ENCODE measurements around the gene BLTP2. TPM values are rescaled to one million over a fixed set of nuclear protein-coding genes. Genes with fewer than 3 reads are reported as not detected.

Gene BLTP2
- polyA plus RNA-seq, 1 of the 3 experiments (the other 2 are of a cell fraction) = 46.4 TPM

- no peaks in the 10 kb centered on the region for H3K9me3 ChIP-seq
- CTCF ChIA-PET = interaction anchor here (1.0 to 2.6 kb wide), 4 partner anchors 28 to 122 kb away, joined by 3 to 10 read pairs (median 3); partner anchors contain the start of gene BLTP2
- peaks cover 59 to 85% of the 10 kb centered on the region in 2 experiments for H3K36me3 ChIP-seq (replicated peaks in 1 of 2; ENCODE audit: control insufficient read depth in 1 of 2, insufficient read depth in 2 of 2, low read length in 1 of 2)
Measured at GRCh38 chr17:28616281-28616680, 28.7 kb downstream of the BLTP2 start.

More at GRCh38 chr17:28616281-28616680, 28.7 kb downstream of the BLTP2 start:
- no peak overlapping the region for H3K4me2 ChIP-seq
- H3K9ac ChIP-seq = no peak overlapping the region
- H3K27me3 ChIP-seq (ENCODE audit: insufficient read depth) = no peaks in the 10 kb centered on the region
- H2AFZ ChIP-seq (ENCODE audit: low read depth) = no peak overlapping the region
- H3F3A ChIP-seq (replicated peaks; ENCODE audit: insufficient read depth) = peaks cover 6% of the 10 kb centered on the region
- H3K9me2 ChIP-seq = no peaks in the 10 kb centered on the region
- H4K20me1 ChIP-seq (ENCODE audit: insufficient read depth) = no peaks in the 10 kb centered on the region
- no peak for DNase-seq
- H3K79me2 ChIP-seq (ENCODE audit: insufficient read depth) = no peaks in the 10 kb centered on the region
- H3K4me3 ChIP-seq (ENCODE audit: low read depth in 2 of 2, low read length in 1 of 2) = no peak overlapping the region
- POLR2A ChIA-PET = interaction anchor here (1.6 kb wide), 1 partner anchor 17 kb away, joined by 3 read pairs; no protein-coding TSS in a partner anchor
- H3K27ac ChIP-seq (ENCODE audit: low read depth in 2 of 2, low read length in 1 of 2) = no peak overlapping the region
- H3K4me1 ChIP-seq (ENCODE audit: control insufficient read depth in 1 of 2, insufficient read depth in 2 of 2, low read depth in 1 of 2, low read length in 1 of 2) = no peaks in the 10 kb centered on the region
- WGBS (ENCODE audit: low lambda C conversion rate) = 84% methylated on average over 7 of the region's 7 CpGs
- no peak for TF ChIP-seq YY1 (IDR thresholded peaks at IDR 0.05; ENCODE audit: low read depth)
- TF ChIP-seq, protein P1, sequence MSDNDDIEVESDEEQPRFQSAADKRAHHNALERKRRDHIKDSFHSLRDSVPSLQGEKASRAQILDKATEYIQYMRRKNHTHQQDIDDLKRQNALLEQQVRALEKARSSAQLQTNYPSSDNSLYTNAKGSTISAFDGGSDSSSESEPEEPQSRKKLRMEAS (IDR thresholded peaks at IDR 0.05; ENCODE audit: low read depth) = no peak
- TF ChIP-seq, protein P2, sequence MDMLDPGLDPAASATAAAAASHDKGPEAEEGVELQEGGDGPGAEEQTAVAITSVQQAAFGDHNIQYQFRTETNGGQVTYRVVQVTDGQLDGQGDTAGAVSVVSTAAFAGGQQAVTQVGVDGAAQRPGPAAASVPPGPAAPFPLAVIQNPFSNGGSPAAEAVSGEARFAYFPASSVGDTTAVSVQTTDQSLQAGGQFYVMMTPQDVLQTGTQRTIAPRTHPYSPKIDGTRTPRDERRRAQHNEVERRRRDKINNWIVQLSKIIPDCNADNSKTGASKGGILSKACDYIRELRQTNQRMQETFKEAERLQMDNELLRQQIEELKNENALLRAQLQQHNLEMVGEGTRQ (IDR thresholded peaks at IDR 0.05; ENCODE audit: borderline replicate concordance, low read depth, low read length) = no peak
- TF ChIP-seq FOXJ3 (CRISPR knock-in tag; IDR thresholded peaks at IDR 0.05) = no peak
- no peak for TF ChIP-seq SMC3 (IDR thresholded peaks at IDR 0.05; ENCODE audit: low read depth, low read length)
- no peak for TF ChIP-seq CTCF (IDR thresholded peaks at IDR 0.05)
- no peak for TF ChIP-seq RFX5 (IDR thresholded peaks at IDR 0.05; ENCODE audit: low read length)
- no peak for TF ChIP-seq TAF1 (IDR thresholded peaks at IDR 0.05; ENCODE audit: borderline replicate concordance, low read depth, low read length)
- TF ChIP-seq, protein P3, sequence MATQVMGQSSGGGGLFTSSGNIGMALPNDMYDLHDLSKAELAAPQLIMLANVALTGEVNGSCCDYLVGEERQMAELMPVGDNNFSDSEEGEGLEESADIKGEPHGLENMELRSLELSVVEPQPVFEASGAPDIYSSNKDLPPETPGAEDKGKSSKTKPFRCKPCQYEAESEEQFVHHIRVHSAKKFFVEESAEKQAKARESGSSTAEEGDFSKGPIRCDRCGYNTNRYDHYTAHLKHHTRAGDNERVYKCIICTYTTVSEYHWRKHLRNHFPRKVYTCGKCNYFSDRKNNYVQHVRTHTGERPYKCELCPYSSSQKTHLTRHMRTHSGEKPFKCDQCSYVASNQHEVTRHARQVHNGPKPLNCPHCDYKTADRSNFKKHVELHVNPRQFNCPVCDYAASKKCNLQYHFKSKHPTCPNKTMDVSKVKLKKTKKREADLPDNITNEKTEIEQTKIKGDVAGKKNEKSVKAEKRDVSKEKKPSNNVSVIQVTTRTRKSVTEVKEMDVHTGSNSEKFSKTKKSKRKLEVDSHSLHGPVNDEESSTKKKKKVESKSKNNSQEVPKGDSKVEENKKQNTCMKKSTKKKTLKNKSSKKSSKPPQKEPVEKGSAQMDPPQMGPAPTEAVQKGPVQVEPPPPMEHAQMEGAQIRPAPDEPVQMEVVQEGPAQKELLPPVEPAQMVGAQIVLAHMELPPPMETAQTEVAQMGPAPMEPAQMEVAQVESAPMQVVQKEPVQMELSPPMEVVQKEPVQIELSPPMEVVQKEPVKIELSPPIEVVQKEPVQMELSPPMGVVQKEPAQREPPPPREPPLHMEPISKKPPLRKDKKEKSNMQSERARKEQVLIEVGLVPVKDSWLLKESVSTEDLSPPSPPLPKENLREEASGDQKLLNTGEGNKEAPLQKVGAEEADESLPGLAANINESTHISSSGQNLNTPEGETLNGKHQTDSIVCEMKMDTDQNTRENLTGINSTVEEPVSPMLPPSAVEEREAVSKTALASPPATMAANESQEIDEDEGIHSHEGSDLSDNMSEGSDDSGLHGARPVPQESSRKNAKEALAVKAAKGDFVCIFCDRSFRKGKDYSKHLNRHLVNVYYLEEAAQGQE (IDR thresholded peaks at IDR 0.05; ENCODE audit: low read depth, low read length) = no peak

Measured in SK-N-SH (cell line).